Iris pigment epithelial cell (primary cell): ENCODE data around the gene NRP1.

Experiments
- DNase-seq: peaks from one replicate; pipeline ENCODE4 v3.0.0-alpha.2; 2011; ENCODE audit warnings: low read depth

Gene NRP1

GRCh38 chr10:33349268-33349667, 14.8 kb upstream of the NRP1 start:
- no peak for DNase-seq

DNA sequence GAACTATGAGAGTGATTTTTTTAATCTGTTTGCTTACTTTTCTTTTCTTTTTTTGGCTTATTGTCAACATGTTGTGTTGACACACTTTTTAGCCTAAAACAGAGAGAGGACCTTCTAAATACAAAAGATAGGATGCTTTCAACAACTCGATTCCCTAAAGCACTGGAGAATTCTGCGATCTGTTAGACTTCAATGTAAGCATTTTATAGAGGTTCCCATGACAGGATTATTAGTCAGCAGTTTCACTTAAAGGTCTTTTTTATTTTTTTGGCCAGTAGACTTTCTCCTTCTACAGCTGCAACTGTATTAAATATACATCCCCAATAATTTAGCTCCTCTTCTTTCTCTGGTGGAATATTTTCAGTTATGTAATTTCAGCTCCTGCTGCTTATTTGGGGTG, 12.7 kb upstream of the NRP1 start:
- DNase-seq: peak; percentile 44

DNA sequence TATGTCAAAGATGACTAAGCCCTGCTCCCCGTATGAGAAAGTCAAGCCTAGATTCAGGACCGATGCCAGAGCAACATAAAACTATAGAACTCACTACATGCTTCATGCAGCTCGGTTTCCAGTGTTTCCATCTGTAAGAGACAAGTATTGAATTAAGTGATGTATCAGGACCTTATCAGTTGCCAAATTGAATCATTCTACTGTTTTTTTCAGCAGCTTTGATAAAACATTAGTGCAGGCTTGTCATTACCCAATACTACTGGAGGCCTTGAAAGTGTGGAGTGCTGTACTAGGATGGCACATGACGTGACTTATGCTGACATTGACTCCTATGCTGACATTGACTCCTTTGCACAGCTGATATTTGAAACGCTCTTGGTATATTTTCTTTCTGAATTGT, 10.8 kb upstream of the NRP1 start:
- no peak for DNase-seq

GRCh38 chr10:33344676-33345075, 10.2 kb upstream of the NRP1 start:
- no peak for DNase-seq

- DNase-seq: peak; percentile 56
These were observed 7.2 kb upstream of the NRP1 start for GRCh38 chr10:33341637-33342036.

GRCh38 chr10:33337326-33337957, 3.0 kb upstream of the NRP1 start:
- DNase-seq: peak; percentile 87

- DNase-seq: peak; percentile 58
These were observed 2.3 kb upstream of the NRP1 start for GRCh38 chr10:33336582-33337325.

DNA sequence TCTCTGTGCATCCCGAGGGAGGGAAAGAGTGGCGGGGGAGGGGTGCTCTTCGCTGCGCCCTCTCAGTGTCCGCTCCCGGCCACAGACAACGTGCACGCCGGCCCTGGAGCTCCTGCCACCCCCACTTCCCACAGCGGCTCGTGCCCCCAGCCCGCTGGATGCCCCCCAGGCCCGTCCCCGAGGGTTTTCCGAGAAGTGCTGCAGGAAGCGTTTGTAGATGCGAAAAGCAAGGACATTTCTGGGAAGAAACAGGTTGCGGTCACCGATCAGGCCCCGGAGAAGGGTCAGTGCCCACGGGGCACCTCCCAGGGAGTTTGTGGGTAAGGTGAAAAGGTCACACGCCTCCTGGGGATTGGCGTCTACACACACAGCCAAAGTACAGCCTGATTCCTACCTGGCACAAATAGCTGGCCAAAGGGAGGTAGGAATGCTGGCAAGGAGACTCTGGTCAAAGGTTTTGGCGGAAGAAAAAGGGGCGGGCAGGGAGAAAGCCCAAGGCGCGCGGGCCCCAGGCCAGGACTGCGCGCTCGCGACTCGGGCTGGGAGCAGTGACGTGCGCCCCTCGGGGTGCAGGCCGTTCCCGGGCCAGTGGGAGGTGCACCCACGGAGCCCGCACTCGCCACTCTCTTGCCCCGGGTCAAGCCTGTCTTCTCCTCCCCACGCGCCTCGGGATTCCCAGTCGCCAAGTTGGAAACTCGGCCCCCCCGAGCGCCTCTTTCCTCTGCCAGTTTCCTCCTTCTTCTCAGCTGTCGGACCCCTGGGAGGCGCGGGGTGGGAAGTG, 1.5 kb upstream of the NRP1 start:
- DNase-seq: peak; percentile 61

DNA sequence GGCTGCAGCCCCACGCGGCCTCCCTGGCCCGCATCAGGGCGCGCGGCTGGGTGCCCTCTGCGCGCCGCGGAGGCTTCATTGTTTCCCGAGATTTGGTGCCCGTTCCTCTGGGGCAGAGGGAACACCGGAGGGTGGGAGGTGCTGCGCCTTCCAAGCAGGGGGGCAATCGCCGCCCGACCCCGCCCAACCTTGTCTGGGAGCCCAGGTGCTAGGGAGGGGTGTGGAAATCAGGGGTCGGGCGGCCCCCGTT, 1.0 kb upstream of the NRP1 start:
- no peak for DNase-seq

- peak; percentile 93 for DNase-seq
These were observed 511 bp upstream of the NRP1 start for GRCh38 chr10:33334805-33335550.

GRCh38 chr10:33333260-33334101, 986 bp downstream of the NRP1 start:
- DNase-seq: peak; percentile 53

DNA sequence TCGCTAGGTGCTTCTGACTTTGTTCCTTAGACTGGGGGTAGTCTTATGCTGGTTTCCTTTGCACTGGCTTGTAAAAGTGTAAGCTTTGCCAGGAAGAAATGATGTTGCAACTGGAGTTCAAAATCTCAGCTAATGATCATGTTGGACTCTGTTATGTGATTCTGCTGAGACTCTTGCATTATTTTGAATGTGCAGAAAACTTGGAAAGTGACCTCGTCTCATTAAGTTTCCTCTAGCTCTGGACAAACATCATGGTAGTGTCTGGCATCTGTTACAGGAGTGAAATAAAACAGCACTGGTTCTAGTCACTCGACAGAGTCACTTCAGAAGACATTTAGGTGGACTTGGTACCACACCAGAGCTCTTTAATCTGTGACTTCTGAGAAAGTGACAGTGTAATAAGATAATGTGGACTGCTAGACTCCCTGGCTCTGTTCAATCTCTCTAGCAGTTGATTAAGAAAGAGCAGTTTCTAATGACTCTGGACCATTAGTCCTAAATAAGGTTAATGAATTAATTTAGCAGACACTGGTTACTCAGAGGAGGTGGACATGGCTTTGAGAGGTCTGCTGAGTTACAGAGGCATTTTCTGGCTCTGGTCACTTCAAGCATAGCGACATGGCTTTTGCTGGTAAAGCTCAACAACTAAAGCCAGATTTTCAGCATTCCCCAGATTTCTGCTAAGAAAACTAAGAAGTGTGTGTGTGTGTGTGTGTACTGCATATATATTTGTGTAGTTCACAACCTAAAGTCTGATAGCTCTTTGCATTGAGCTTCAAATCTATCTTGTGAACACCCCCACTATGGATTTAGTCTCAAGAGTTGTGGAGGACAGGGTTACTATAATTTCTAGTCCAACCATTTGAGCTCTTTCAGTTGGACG, 2.0 kb downstream of the NRP1 start:
- DNase-seq: peak; percentile 70

DNA sequence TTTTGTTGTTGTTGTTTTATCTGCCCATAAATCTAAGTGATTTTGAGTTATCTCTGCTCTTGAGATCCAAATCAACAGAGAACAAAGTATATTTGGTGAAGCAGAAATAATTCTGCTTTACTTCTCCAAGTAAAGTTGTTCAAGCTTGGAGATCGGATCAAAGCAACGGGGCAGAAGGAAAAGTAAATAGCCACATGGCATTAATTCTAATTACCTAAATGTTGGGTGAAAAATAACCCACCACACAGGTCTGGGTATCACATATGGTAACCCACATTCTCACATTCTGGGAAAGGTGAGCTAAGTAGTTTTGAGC, 3.1 kb downstream of the NRP1 start:
- DNase-seq: no peak

DNA sequence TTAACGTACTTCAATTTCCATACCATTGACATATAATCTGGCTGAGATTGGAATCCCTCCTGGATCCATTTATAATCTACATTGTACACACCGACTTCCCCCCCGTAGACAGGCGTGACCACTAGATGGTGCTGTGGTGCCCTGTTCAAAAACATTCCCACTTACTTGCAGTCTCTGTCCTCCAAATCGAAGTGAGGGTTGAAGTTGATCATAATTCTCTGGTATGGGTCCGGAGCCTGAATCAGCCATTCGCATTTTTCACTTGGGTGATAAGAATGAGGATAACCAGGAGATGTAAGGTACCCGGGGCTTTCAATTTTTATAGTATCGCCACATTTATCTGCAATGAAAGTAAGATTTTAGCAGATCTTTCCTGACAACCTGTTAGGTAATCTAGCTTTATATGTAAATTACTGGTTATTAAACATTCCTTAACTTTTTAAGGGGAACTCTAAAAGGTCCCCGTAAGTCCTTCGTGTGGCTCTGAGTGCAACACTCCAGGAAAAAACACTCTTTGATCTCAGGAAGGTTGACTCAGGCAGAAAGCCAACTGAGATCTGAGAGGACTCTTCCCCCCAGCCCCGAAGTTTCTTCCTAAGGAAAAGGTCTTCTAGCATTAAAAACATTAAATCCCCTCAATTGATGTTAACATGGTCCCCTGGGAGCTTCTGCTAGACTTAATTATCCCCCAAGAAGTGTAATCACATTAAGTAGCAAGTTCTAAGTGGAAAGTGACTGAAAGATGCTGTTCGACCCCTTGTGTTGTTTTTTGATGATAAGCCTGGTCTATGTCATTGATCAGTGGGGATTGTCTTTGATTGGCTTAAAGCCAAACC, 3.7 kb downstream of the NRP1 start:
- DNase-seq: peak; percentile 87

GRCh38 chr10:33329178-33329577, 5.3 kb downstream of the NRP1 start:
- DNase-seq: no peak

DNA sequence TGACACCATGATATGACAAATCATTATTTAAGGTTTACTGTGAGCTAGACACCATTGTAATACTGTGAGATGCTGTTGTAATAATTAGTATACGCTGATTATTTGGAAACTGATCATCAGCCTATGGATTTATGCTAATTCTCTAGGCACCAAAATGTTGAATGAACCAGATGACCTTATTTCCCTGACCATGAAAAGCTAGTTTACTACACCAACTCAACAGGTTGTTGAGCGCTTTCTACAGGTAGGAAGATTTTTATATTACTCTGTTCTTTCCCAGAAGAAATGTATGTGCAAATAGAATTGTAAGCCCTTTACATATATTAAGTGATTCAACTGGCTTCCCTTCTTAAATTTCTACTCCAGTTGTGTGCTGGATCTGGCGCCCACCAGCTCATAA, 6.2 kb downstream of the NRP1 start:
- no peak for DNase-seq

GRCh38 chr10:33327751-33328150, 6.7 kb downstream of the NRP1 start:
- DNase-seq: peak; percentile 50

DNA sequence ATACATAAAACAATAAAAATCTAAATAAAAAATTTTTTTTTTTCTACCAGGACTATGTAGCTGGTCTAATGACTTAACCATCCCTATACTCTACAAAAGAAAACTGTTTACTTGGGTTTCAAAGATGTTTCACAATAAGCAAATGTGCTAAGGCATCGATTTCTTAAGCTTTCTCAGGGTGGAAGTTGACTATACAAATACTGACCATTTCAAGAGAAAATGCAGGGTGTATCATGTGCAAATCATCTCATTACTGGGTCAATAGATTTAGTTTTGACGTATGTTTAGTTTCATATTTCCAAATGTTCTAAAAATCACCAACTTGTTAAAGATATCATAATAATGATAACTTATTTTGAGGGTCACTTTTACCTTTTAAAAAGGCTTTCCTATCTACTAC, 7.5 kb downstream of the NRP1 start:
- peak; percentile 65 for DNase-seq

DNA sequence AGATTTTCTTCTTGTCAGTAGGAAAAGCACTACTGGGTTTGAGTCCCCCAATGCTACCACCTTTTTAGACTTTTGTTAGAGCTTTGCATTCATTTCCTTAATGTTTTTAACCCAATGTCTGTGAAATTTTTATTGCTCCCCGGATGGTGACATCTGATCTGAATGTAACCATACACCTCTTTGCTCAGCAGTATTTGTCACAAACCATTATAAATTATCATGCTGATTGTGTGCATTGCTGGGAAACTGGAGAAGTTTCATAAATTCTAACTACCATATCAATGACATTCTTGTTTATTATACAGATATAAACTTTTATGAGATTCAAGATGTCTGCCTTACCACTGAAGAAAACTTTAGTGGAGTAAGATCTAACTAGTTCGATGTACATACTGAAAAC, 8.5 kb downstream of the NRP1 start:
- DNase-seq: no peak

- DNase-seq: no peak
These were observed 10.7 kb downstream of the NRP1 start for GRCh38 chr10:33323721-33324120.
